Esophagus (tissue), 2 donors: ENCODE measurements around the gene COA1. TPM values are rescaled to one million over a fixed set of nuclear protein-coding genes. Genes with fewer than 3 reads are reported as not detected.

Experiments
- H3K27ac ChIP-seq, 2 donors: one replicate each; pipeline ENCODE4 v1.5.1; 2013; ENCODE audit warnings: low read depth in 2 of 2, mild to moderate bottlenecking in 2 of 2, inconsistent platforms in 1 of 2, low read length in 1 of 2, moderate library complexity in 1 of 2
- H3K27me3 ChIP-seq, 2 donors: one replicate each; pipeline ENCODE4 v1.6.1; 2013; ENCODE audit warnings: low read length in 2 of 2, control low read depth in 1 of 2, mild to moderate bottlenecking in 1 of 2; ENCODE audit not compliant: insufficient read depth in 2 of 2, control insufficient read depth in 1 of 2
- H3K36me3 ChIP-seq, 2 donors: one replicate each; pipeline ENCODE4 v1.6.1; 2013; ENCODE audit warnings: low read length in 1 of 2; ENCODE audit not compliant: control insufficient read depth in 2 of 2, insufficient read depth in 2 of 2
- H3K4me1 ChIP-seq, 2 donors: one replicate each; pipeline ENCODE4 v1.6.1; 2013; ENCODE audit warnings: low read length in 1 of 2; ENCODE audit not compliant: control insufficient read depth in 2 of 2, insufficient read depth in 2 of 2
- H3K4me3 ChIP-seq, 2 donors: one replicate each; pipeline ENCODE4 v1.5.1; 2013; ENCODE audit warnings: low read length in 2 of 2, mild to moderate bottlenecking in 2 of 2, low read depth in 1 of 2, moderate library complexity in 1 of 2
- H3K9me3 ChIP-seq, 2 donors: one replicate each; pipeline ENCODE4 v1.6.1; 2013; ENCODE audit warnings: mild to moderate bottlenecking in 2 of 2, low read depth in 1 of 2, low read length in 1 of 2, moderate library complexity in 1 of 2; ENCODE audit not compliant: control insufficient read depth in 2 of 2, insufficient read depth in 1 of 2
- WGBS, 2 donors: extraction: QIAGEN DNeasy Blood & Tissue Kit; methylation state at CpG; one replicate each; pipeline ENCODE4 v1.1.7; 2013; 5-methylcytosine and 5-hydroxymethylcytosine counted together
- polyA plus RNA-seq, 2 donors: library from polyadenylated mRNA; stranded (reverse); fragments of 200-250 nt; gene quantifications; one replicate each; pipeline ENCODE4 v1.2.3, GENCODE V29; 2013
- donor health status: healthy with polysubstance abuse.
- donor health status: Bipolar disorder and iron deficiency.

COA1 gene
- polyA plus RNA-seq, 2 donors, result 24.2 to 32.3 TPM

- 93 to 95% methylated on average over 13 of the region's 13 CpGs for WGBS, 2 donors
These were observed 86.3 kb downstream of the COA1 start for GRCh38 chr7:43642897-43643630.

GRCh38 chr7:43640679-43641078 is 88.6 kb downstream of the COA1 start:
- Histone ChIP-seq H3K4me3 (no peak overlapping the region), H3K9me3 (no peaks in the 10 kb centered on the region), H3K27me3 (no peaks in the 10 kb centered on the region), H3K27ac (peak overlapping the region; percentile 67 to 78), H3K36me3 (peaks cover 2 to 11% of the 10 kb centered on the region in 2 donors), H3K4me1 (peaks cover 4 to 5% of the 10 kb centered on the region in 2 donors)
- WGBS, 2 donors, result 97 to 98% methylated on average over 3 of the region's 3 CpGs

More at GRCh38 chr7:43642897-43643630, 86.3 kb downstream of the COA1 start:
- H3K27ac ChIP-seq, result no peak overlapping the region
- no peaks in the 10 kb centered on the region for H3K9me3 ChIP-seq
- H3K4me3 ChIP-seq, result no peak overlapping the region
- H3K36me3 ChIP-seq, result peaks cover 0 to 11% of the 10 kb centered on the region in 2 donors
- H3K27me3 ChIP-seq, result no peaks in the 10 kb centered on the region
- H3K4me1 ChIP-seq, result peaks cover 0 to 20% of the 10 kb centered on the region in 2 donors

- no peak overlapping the region for H3K4me3 ChIP-seq
- H3K27ac ChIP-seq, result peak overlapping the region; percentile 67 to 78
- H3K36me3 ChIP-seq, result peaks cover 2 to 14% of the 10 kb centered on the region in 2 donors
- H3K27me3 ChIP-seq, result no peaks in the 10 kb centered on the region
- WGBS, 2 donors, result 34 to 35% methylated on average over 6 of the region's 6 CpGs
- peaks cover 4 to 5% of the 10 kb centered on the region in 2 donors for H3K4me1 ChIP-seq
- no peaks in the 10 kb centered on the region for H3K9me3 ChIP-seq
These were observed 89.3 kb downstream of the COA1 start for GRCh38 chr7:43639858-43640491.

GRCh38 chr7:43637114-43637806 is 92.1 kb downstream of the COA1 start:
- Histone ChIP-seq H3K27ac (peak overlapping the region; percentile 46 to 82), H3K4me1 (peaks cover 3 to 4% of the 10 kb centered on the region in 2 donors)
- 35 to 52% methylated on average over 4 of the region's 4 CpGs for WGBS, 2 donors

GRCh38 chr7:43636093-43636492 is 93.2 kb downstream of the COA1 start:
- peaks cover 3 to 4% of the 10 kb centered on the region in 2 donors for H3K4me1 ChIP-seq
- peaks cover 5 to 9% of the 10 kb centered on the region in 2 donors for H3K36me3 ChIP-seq
- H3K9me3 ChIP-seq, result no peaks in the 10 kb centered on the region
- H3K27me3 ChIP-seq, result no peaks in the 10 kb centered on the region
- H3K27ac ChIP-seq, result peak overlapping the region; percentile 46 to 79
- no peak overlapping the region for H3K4me3 ChIP-seq
- WGBS, 2 donors, result 50 to 64% methylated on average over 6 of the region's 6 CpGs

More at GRCh38 chr7:43637114-43637806, 92.1 kb downstream of the COA1 start:
- no peak overlapping the region for H3K4me3 ChIP-seq
- no peaks in the 10 kb centered on the region for H3K27me3 ChIP-seq
- H3K36me3 ChIP-seq, result peaks cover 5 to 9% of the 10 kb centered on the region in 2 donors
- no peaks in the 10 kb centered on the region for H3K9me3 ChIP-seq

GRCh38 chr7:43634384-43634783 is 94.9 kb downstream of the COA1 start:
- peaks cover 7 to 9% of the 10 kb centered on the region in 2 donors for H3K36me3 ChIP-seq
- 91 to 96% methylated on average over 2 of the region's 2 CpGs for WGBS, 2 donors

GRCh38 chr7:43632746-43633145 is 96.6 kb downstream of the COA1 start:
- Histone ChIP-seq H3K9me3 (no peaks in the 10 kb centered on the region), H3K4me3 (no peak overlapping the region), H3K27ac (no peak overlapping the region), H3K36me3 (peaks cover 7 to 9% of the 10 kb centered on the region in 2 donors), H3K4me1 (peaks cover 0 to 4% of the 10 kb centered on the region in 2 donors), H3K27me3 (no peaks in the 10 kb centered on the region)
- 92 to 93% methylated on average over 4 of the region's 4 CpGs for WGBS, 2 donors

More at GRCh38 chr7:43634384-43634783, 94.9 kb downstream of the COA1 start:
- no peak overlapping the region for H3K4me3 ChIP-seq
- peaks cover 0 to 4% of the 10 kb centered on the region in 2 donors for H3K4me1 ChIP-seq
- H3K9me3 ChIP-seq, result no peaks in the 10 kb centered on the region
- H3K27ac ChIP-seq, result no peak overlapping the region
- no peaks in the 10 kb centered on the region for H3K27me3 ChIP-seq

- Histone ChIP-seq H3K4me3 (no peak overlapping the region), H3K27me3 (no peaks in the 10 kb centered on the region), H3K36me3 (peaks cover 7 to 9% of the 10 kb centered on the region in 2 donors), H3K27ac (no peak overlapping the region), H3K4me1 (no peaks in the 10 kb centered on the region), H3K9me3 (no peaks in the 10 kb centered on the region)
- WGBS, 2 donors, result 91 to 93% methylated on average over 2 of the region's 2 CpGs
These were observed 97.8 kb downstream of the COA1 start for GRCh38 chr7:43631559-43631958.

GRCh38 chr7:43630482-43630881 is 98.8 kb downstream of the COA1 start:
- 85 to 94% methylated on average over 3 of the region's 3 CpGs for WGBS, 2 donors
- H3K9me3 ChIP-seq, result no peaks in the 10 kb centered on the region
- peaks cover 7 to 10% of the 10 kb centered on the region in 2 donors for H3K36me3 ChIP-seq

More at GRCh38 chr7:43630482-43630881, 98.8 kb downstream of the COA1 start:
- no peak overlapping the region for H3K27ac ChIP-seq
- H3K4me3 ChIP-seq, result no peak overlapping the region
- H3K27me3 ChIP-seq, result no peaks in the 10 kb centered on the region
- H3K4me1 ChIP-seq, result no peaks in the 10 kb centered on the region
